Stimulated activated CD4-positive, alpha-beta T cell treated with anti-CD3 and anti-CD28 coated beads, Interleukin-1b, Interleukin-23, amount 100 ng/mL, for 48 hours (primary cell): Measurements from ENCODE around the gene USHBP1.

Experiments
- DNase-seq: peaks from one replicate; pipeline ENCODE4 v3.0.0-alpha.2; 2020

Gene USHBP1

GRCh38 chr19:17211547-17212446 is 52.7 kb downstream of the USHBP1 start:
- DNase-seq, result no peak

- DNase-seq, result no peak
Measured at GRCh38 chr19:17210296-17210695, 54.2 kb downstream of the USHBP1 start.

- DNase-seq, result peak; percentile 65
Measured at GRCh38 chr19:17209126-17210036, 55.2 kb downstream of the USHBP1 start.

GRCh38 chr19:17206736-17207581 is 57.6 kb downstream of the USHBP1 start:
- DNase-seq, result no peak

GRCh38 chr19:17205237-17206140 is 59.1 kb downstream of the USHBP1 start:
- peak; percentile 59 for DNase-seq

- DNase-seq, result no peak
Measured at GRCh38 chr19:17202713-17203112, 61.8 kb downstream of the USHBP1 start.

GRCh38 chr19:17202249-17202648 is 62.3 kb downstream of the USHBP1 start:
- peak; percentile 44 for DNase-seq

GRCh38 chr19:17200408-17201079 is 64.0 kb downstream of the USHBP1 start:
- DNase-seq, result no peak
